NCI-H69 (cell line): ENCODE measurements around the gene LCE3E.

ENCODE experiments used
- DNase-seq: peaks from one replicate; lab custom pipeline; 2025; lab: John Stamatoyannopoulos, UW

LCE3E gene

GRCh38 chr1:152516082-152516481 lies 50.5 kb downstream of the LCE3E start:
- DNase-seq = no peak
